OCI-LY7 (cell line): Measurements from ENCODE around the gene TSPOAP1.

Source experiments
- EZH2phosphoT487 ChIP-seq: fragments of 200-600 bp; sonication (generic); IDR thresholded peaks from 2 replicates; pipeline ENCODE4 v1.6.1; 2018; ENCODE audit warnings: low read depth, borderline replicate concordance, mild to moderate bottlenecking, mixed run types, antibody characterized with exemption, low read length, moderate library complexity, mixed read lengths
- TF ChIP-seq, protein P1 (sequence below): fragments of 200-600 bp; sonication (generic); conservative IDR thresholded peaks from 2 replicates; pipeline ENCODE4 v1.5.1; 2014; ENCODE audit warnings: mild to moderate bottlenecking, antibody characterized with exemption, low read length, moderate library complexity, mixed read lengths

DNA sequence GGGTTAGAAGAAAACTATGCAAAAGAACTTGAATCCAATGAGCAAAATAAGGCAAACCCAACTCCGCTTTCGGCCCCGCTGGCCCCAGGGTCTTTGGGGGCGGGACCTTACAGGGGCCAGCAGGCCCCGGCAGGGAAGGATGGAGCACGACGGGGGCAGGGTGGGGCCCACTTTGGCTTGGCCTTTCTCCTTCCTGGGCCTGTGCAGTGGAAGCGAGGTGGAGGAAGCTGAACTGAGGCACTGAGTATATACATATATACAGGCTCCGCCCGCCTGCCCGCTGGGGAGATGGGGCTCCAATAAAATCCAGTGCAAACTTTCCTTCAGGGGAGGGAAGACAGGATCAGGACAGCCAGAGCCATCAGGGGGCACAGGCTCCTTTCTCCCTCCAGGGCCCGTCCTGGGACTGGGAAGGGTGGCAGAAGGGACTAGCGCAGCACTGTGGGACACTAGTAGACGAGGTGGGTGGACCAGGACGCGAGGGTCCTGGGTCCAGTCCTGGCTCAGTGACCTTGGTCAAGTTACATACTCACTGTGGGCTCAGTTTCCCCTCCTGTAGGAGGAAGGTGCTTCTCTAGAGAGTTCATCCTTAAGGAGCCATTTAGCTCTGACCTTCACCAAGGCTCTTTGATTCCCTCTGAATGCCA lies 27.0 kb downstream of the TSPOAP1 start:
- TF ChIP-seq, protein P1, sequence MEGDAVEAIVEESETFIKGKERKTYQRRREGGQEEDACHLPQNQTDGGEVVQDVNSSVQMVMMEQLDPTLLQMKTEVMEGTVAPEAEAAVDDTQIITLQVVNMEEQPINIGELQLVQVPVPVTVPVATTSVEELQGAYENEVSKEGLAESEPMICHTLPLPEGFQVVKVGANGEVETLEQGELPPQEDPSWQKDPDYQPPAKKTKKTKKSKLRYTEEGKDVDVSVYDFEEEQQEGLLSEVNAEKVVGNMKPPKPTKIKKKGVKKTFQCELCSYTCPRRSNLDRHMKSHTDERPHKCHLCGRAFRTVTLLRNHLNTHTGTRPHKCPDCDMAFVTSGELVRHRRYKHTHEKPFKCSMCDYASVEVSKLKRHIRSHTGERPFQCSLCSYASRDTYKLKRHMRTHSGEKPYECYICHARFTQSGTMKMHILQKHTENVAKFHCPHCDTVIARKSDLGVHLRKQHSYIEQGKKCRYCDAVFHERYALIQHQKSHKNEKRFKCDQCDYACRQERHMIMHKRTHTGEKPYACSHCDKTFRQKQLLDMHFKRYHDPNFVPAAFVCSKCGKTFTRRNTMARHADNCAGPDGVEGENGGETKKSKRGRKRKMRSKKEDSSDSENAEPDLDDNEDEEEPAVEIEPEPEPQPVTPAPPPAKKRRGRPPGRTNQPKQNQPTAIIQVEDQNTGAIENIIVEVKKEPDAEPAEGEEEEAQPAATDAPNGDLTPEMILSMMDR: no peak
- TF ChIP-seq EZH2phosphoT487: no peak
